NCI-H748 treated with DMSO at 0.1 percent for 48 hours (cell line): ENCODE results near the gene LDLRAD4.

Experiments
- DNase-seq: peaks from one replicate; lab custom pipeline; 2025; lab: John Stamatoyannopoulos, UW

LDLRAD4 gene

GRCh38 chr18:13265911-13266217, 47.3 kb downstream of the LDLRAD4 start:
- no peak for DNase-seq

GRCh38 chr18:13266218-13267100, 47.9 kb downstream of the LDLRAD4 start:
- DNase-seq: no peak

GRCh38 chr18:13267431-13267873, 48.9 kb downstream of the LDLRAD4 start:
- no peak for DNase-seq

GRCh38 chr18:13268158-13269012, 49.8 kb downstream of the LDLRAD4 start:
- DNase-seq: no peak

- DNase-seq: no peak
These were observed 50.4 kb downstream of the LDLRAD4 start for GRCh38 chr18:13269013-13269280.

GRCh38 chr18:13269521-13270011, 51.0 kb downstream of the LDLRAD4 start:
- no peak for DNase-seq

GRCh38 chr18:13270279-13270855, 51.8 kb downstream of the LDLRAD4 start:
- no peak for DNase-seq

- no peak for DNase-seq
These were observed 52.8 kb downstream of the LDLRAD4 start for GRCh38 chr18:13271302-13271911.

GRCh38 chr18:13272416-13272815, 53.9 kb downstream of the LDLRAD4 start:
- DNase-seq: no peak

GRCh38 chr18:13273800-13274199, 55.2 kb downstream of the LDLRAD4 start:
- no peak for DNase-seq

- no peak for DNase-seq
These were observed 56.5 kb downstream of the LDLRAD4 start for GRCh38 chr18:13275075-13275474.

- no peak for DNase-seq
These were observed 58.3 kb downstream of the LDLRAD4 start for GRCh38 chr18:13276530-13277520.

- no peak for DNase-seq
These were observed 59.6 kb downstream of the LDLRAD4 start for GRCh38 chr18:13278062-13278630.

GRCh38 chr18:13279181-13280069, 60.9 kb downstream of the LDLRAD4 start:
- DNase-seq: no peak

- no peak for DNase-seq
These were observed 61.7 kb downstream of the LDLRAD4 start for GRCh38 chr18:13280070-13280795.

- no peak for DNase-seq
These were observed 62.8 kb downstream of the LDLRAD4 start for GRCh38 chr18:13281406-13281805.

GRCh38 chr18:13283746-13284145, 65.2 kb downstream of the LDLRAD4 start:
- DNase-seq: no peak

GRCh38 chr18:13284330-13285027, 65.9 kb downstream of the LDLRAD4 start:
- no peak for DNase-seq
